GM23248 (cell line): ENCODE measurements around the gene SMIM36.

Experiments used
- EZH2 ChIP-seq: fragments of 200-600 bp; sonication (generic); IDR thresholded peaks from 2 replicates; pipeline ENCODE4 v1.6.1; 2018; ENCODE audit warnings: antibody characterized with exemption, mild to moderate bottlenecking; ENCODE audit not compliant: insufficient read depth, poor library complexity, severe bottlenecking
- EZH2phosphoT487 ChIP-seq: fragments of 200-600 bp; sonication (generic); IDR thresholded peaks from 2 replicates; pipeline ENCODE4 v1.6.1; 2018; ENCODE audit warnings: antibody characterized with exemption, moderate library complexity, mild to moderate bottlenecking, low read depth; ENCODE audit not compliant: insufficient read depth

DNA sequence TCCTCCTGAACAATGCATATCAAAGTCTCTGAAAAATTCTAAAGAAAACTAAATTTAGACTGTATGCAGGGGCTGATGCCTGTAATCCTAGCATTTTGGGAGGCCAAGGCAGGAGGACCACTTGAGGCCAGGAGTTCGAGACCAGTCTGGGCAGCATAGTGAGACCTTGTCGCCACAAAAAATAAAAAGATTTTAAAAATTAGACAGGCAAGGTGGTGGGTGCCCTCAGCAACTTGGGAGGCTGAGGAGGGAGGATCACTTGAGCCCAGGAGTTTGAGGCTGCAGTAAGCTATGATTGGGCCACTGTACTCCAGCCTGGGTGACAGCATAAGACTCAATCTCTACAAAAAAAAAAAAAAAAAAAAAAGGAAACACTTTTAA, 59.5 kb downstream of the SMIM36 start:
- TF ChIP-seq EZH2 (no peak), EZH2phosphoT487 (no peak)
